Type B pancreatic cell (in vitro differentiated cells): ENCODE results near the gene NRIP3. TPM values are rescaled to one million over a fixed set of nuclear protein-coding genes. Genes with fewer than 3 reads are reported as not detected.
"Not testable (repeated sequence)": the region's sequence is repeated elsewhere in the genome, so short reads cannot be mapped to it uniquely, and the experiment has no call there.

Source experiments
- DNase-seq: peaks from one replicate; pipeline ENCODE4 v3.0.0; 2021; ENCODE audit warnings: mixed read lengths; ENCODE audit not compliant: unreplicated experiment; ENCODE audit errors: extremely low spot score
- H3K27ac Mint-ChIP-seq: 2 replicates; pipeline ENCODE4 v1.8.0; 2021; ENCODE audit warnings: mild to moderate bottlenecking, mixed read lengths
- H3K27me3 Mint-ChIP-seq: 2 replicates; pipeline ENCODE4 v1.8.0; 2021; ENCODE audit warnings: mixed read lengths
- H3K36me3 Mint-ChIP-seq: 2 replicates; pipeline ENCODE4 v1.8.0; 2021; ENCODE audit warnings: mixed read lengths
- H3K4me1 Mint-ChIP-seq: one replicate; pipeline ENCODE4 v1.8.0; 2021; ENCODE audit warnings: mixed read lengths; ENCODE audit not compliant: unreplicated experiment
- H3K4me3 Mint-ChIP-seq: 2 replicates; pipeline ENCODE4 v1.8.0; 2021; ENCODE audit warnings: mild to moderate bottlenecking, mixed read lengths
- H3K9me3 Mint-ChIP-seq: 2 replicates; pipeline ENCODE4 v1.8.0; 2021; ENCODE audit warnings: mixed read lengths
- CTCF ChIP-seq: fragments of 200-600 bp; sonication (generic); conservative IDR thresholded peaks from 2 replicates; pipeline ENCODE4 v1.5.0; 2021; ENCODE audit warnings: antibody characterized with exemption, mild to moderate bottlenecking
- total RNA-seq: library from RNA; stranded (reverse); gene quantifications from 2 replicates; pipeline ENCODE4 v1.2.1, GENCODE V29; 2021; ENCODE audit warnings: low replicate concordance

NRIP3 gene
- total RNA-seq, 1 donor from 2014 or later, result 0.92 TPM

- H3K4me3 Mint-ChIP-seq, result no peak overlapping the region
- H3K4me1 Mint-ChIP-seq, result no peaks in the 10 kb centered on the region
- no peaks in the 10 kb centered on the region for H3K36me3 Mint-ChIP-seq
- H3K27ac Mint-ChIP-seq, result no peak overlapping the region
- no peak for DNase-seq
- peaks cover 8% of the 10 kb centered on the region for H3K27me3 Mint-ChIP-seq
- no peaks in the 10 kb centered on the region for H3K9me3 Mint-ChIP-seq
- no peak for TF ChIP-seq CTCF
These were observed 13.3 kb upstream of the NRIP3 start for GRCh38 chr11:9016916-9017642.

GRCh38 chr11:9015677-9016076 lies 11.9 kb upstream of the NRIP3 start:
- no peaks in the 10 kb centered on the region for H3K4me1 Mint-ChIP-seq
- no peaks in the 10 kb centered on the region for H3K9me3 Mint-ChIP-seq
- no peaks in the 10 kb centered on the region for H3K36me3 Mint-ChIP-seq
- no peak for DNase-seq
- TF ChIP-seq CTCF, result peak; percentile 87
- H3K27ac Mint-ChIP-seq, result no peak overlapping the region
- H3K27me3 Mint-ChIP-seq, result peaks cover 7% of the 10 kb centered on the region
- H3K4me3 Mint-ChIP-seq, result no peak overlapping the region

DNA sequence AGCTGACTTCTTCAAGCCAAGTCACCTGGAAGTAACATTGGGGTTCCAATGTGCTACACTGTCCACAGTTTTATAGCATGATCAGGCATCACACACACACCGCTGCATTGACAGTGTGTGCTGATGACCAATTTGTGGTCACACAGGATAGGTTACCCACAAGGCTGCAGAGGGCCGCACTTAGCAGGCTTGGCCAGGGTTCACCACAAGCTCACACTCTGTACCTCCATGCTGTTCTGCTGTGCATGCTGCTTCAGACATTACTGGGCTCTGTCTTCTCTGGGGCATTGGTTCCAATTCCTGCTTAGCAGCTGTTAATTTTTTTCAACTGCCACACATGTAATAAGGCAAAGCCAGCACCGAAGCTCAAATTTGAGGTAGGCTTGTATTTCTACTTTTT lies 11.0 kb upstream of the NRIP3 start:
- TF ChIP-seq CTCF, result no peak
- Mint-ChIP-seq H3K4me3 (no peak overlapping the region), H3K27ac (no peak overlapping the region), H3K4me1 (no peaks in the 10 kb centered on the region), H3K9me3 (no peaks in the 10 kb centered on the region), H3K27me3 (peaks cover 14% of the 10 kb centered on the region), H3K36me3 (no peaks in the 10 kb centered on the region)
- no peak for DNase-seq

GRCh38 chr11:9013373-9013772 lies 9.6 kb upstream of the NRIP3 start:
- peaks cover 23% of the 10 kb centered on the region for H3K27me3 Mint-ChIP-seq
- H3K4me1 Mint-ChIP-seq, result no peaks in the 10 kb centered on the region
- no peak overlapping the region for H3K27ac Mint-ChIP-seq
- H3K9me3 Mint-ChIP-seq, result no peaks in the 10 kb centered on the region
- H3K36me3 Mint-ChIP-seq, result no peaks in the 10 kb centered on the region
- H3K4me3 Mint-ChIP-seq, result no peak overlapping the region
- TF ChIP-seq CTCF, result no peak
- DNase-seq, result no peak

DNA sequence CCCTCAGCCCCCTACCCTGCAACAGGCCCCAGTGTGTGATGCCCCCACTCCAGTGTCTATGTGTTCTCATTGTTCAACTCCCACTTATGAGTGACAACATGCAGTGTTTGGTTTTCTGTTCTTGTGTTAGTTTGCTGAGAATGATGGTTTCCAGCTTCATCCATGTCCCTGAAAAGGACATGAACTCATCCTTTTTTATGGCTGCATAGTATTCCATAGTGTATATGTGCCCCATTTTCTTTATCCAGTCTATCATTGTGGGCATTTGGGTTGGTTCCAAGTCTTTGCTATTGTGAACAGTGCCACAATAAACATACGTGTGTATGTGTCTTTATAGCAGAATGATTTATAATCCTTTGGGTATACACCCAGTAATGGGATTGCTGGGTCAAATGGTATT lies 5.7 kb upstream of the NRIP3 start:
- not testable (repeated sequence) for DNase-seq, H3K27ac Mint-ChIP-seq, H3K9me3 Mint-ChIP-seq, H3K4me3 Mint-ChIP-seq, H3K4me1 Mint-ChIP-seq, H3K36me3 Mint-ChIP-seq
- H3K27me3 Mint-ChIP-seq, result peaks cover 57% of the 10 kb centered on the region

- TF ChIP-seq CTCF, result no peak
- H3K27me3 Mint-ChIP-seq, result peaks cover 57% of the 10 kb centered on the region
- H3K36me3 Mint-ChIP-seq, result no peaks in the 10 kb centered on the region
- H3K4me3 Mint-ChIP-seq, result no peak overlapping the region
- H3K27ac Mint-ChIP-seq, result no peak overlapping the region
- DNase-seq, result no peak
- H3K4me1 Mint-ChIP-seq, result peaks cover 6% of the 10 kb centered on the region
- H3K9me3 Mint-ChIP-seq, result no peaks in the 10 kb centered on the region
These were observed 4.9 kb upstream of the NRIP3 start for GRCh38 chr11:9008661-9009060.
